Left ventricle myocardium inferior (tissue), 1 donor: Measurements from ENCODE around the gene TBX20. TPM values are rescaled to one million over a fixed set of nuclear protein-coding genes. Genes with fewer than 3 reads are reported as not detected.

Experiments used
- DNase-seq: peaks from one replicate; pipeline ENCODE4 v3.0.0-alpha.2; 2020
- H3K27ac ChIP-seq: fragments of 200-600 bp; replicated peaks from 2 replicates; pipeline ENCODE4 v1.8.0; 2021
- H3K27me3 ChIP-seq: fragments of 200-600 bp; 2 replicates; pipeline ENCODE4 v1.8.0; 2021; ENCODE audit warnings: low read depth
- H3K36me3 ChIP-seq: fragments of 200-600 bp; 2 replicates; pipeline ENCODE4 v1.8.0; 2021
- H3K4me1 ChIP-seq: fragments of 200-600 bp; 2 replicates; pipeline ENCODE4 v1.8.0; 2021
- H3K4me3 ChIP-seq: fragments of 200-600 bp; 2 replicates; pipeline ENCODE4 v1.8.0; 2021; ENCODE audit warnings: mild to moderate bottlenecking, moderate library complexity
- H3K9me3 ChIP-seq: fragments of 200-600 bp; replicated peaks from 2 replicates; pipeline ENCODE4 v1.8.0; 2021
- intact Hi-C: fragments of 100-400 bp; cut with micrococcal nuclease; formaldehyde crosslinking; loops from one replicate; pipeline ENCODE4 v1.11.0; 2022
- total RNA-seq: library from RNA; stranded (reverse); fragmentation: NEBNext Ultra II Directional; extraction: Animal tissue kit (Norgen Biotek cat#: 25700); gene quantifications from one replicate; pipeline ENCODE4 v1.2.1, GENCODE V29; 2021
- TF ChIP-seq, protein P1 (sequence below): fragments of 200-600 bp; IDR thresholded peaks from 2 replicates; pipeline ENCODE4 v1.8.0; 2021; ENCODE audit warnings: antibody characterized with exemption, mild to moderate bottlenecking, borderline replicate concordance
- donor health status: DM: no; HTN: yes; CAD: no; lungs with severe emphysema.

TBX20 gene
- total RNA-seq, 1 donor from 2014 or later: 83.9 TPM

DNA sequence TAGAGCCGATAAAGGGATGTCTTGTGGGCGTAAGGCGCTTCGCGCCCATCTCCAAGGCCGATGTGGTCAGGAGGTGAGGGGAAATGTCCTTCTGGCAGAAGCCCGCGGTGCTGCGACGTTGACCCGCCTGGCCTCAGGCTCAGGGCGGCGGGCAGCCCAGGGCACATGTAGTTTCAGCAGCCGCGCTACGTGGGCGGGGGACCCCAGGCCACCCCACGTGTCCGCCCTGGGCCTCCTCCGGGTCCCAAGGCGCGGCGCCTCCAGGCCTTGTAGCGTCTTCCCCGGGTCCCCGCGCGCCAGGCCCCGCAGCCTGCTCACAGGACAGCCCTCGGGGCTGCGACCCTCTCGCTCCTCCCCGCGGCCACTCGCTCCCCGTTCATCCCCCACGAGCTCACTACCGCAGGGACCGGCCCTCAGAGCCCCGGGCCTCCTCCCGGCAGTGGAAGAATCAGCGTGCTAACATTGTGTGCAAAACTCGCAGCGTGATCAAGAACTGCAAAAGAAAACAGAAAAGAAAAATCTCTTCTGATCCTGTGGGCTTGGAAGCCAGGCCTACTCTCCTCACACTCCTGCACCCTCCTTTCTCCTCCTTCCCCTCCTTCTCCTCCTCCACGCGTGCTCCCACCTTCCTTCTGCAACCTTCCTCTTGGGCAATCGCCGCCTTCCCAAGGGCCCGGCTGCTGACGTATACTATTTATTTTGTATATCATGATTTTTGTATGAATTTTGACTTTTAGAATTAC, 4.4 kb upstream of the TBX20 start:
- TF ChIP-seq, protein P1, sequence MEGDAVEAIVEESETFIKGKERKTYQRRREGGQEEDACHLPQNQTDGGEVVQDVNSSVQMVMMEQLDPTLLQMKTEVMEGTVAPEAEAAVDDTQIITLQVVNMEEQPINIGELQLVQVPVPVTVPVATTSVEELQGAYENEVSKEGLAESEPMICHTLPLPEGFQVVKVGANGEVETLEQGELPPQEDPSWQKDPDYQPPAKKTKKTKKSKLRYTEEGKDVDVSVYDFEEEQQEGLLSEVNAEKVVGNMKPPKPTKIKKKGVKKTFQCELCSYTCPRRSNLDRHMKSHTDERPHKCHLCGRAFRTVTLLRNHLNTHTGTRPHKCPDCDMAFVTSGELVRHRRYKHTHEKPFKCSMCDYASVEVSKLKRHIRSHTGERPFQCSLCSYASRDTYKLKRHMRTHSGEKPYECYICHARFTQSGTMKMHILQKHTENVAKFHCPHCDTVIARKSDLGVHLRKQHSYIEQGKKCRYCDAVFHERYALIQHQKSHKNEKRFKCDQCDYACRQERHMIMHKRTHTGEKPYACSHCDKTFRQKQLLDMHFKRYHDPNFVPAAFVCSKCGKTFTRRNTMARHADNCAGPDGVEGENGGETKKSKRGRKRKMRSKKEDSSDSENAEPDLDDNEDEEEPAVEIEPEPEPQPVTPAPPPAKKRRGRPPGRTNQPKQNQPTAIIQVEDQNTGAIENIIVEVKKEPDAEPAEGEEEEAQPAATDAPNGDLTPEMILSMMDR: no peak
- H3K27ac ChIP-seq: peak overlapping the region; percentile 92
- H3K9me3 ChIP-seq: no peaks in the 10 kb centered on the region
- H3K27me3 ChIP-seq: peaks cover 98% of the 10 kb centered on the region
- peaks cover 43% of the 10 kb centered on the region for H3K4me1 ChIP-seq
- H3K4me3 ChIP-seq: peak overlapping the region; percentile 73
- intact Hi-C loops: no loop called here
- H3K36me3 ChIP-seq: no peaks in the 10 kb centered on the region
- DNase-seq: peak; percentile 38

DNA sequence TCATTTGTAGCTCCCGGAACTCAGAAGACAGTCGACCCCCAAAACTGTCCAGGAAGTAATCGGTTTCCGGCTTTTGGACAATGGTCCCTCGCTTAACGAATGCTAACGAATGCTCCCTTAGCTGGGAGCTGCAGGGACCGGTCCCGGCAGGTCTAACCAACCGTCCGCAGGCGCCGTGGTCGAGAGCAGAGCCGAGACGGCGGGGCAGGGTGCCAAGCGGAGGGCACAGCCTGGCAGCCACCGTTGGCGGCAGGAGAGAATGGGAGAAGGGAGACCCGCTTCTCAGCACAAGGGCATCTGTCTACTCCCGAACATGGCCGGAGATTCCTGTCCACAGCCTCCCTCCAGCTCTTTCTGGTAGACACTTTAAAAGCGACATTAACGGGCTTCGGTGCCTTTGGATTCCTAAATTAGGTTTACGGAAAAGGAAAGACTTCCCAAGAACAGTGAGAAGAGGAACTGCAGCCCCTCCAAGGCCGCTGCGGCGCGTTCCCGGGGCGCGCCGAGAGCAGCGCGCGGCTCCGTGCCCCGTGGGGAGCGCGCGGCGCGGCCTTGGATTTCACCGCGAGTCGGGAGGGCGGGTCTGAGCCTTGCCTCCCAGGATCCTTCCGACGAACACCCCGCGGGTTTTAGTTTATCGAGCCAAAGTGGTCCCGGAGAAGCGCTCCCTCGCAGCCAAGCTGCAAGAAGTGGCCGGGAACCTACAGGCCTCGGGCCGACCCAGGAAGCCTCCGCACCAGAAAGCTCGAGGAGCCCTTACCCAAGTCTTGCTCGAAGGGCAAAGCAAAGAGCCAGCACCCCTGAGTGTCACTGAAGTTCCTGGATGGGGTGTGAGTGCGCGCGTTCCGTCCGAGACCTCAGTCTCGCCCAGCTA, 3.6 kb upstream of the TBX20 start:
- TF ChIP-seq, protein P1: no peak
- H3K27ac ChIP-seq: peak overlapping the region; percentile 92
- intact Hi-C loops: no loop called here

DNA sequence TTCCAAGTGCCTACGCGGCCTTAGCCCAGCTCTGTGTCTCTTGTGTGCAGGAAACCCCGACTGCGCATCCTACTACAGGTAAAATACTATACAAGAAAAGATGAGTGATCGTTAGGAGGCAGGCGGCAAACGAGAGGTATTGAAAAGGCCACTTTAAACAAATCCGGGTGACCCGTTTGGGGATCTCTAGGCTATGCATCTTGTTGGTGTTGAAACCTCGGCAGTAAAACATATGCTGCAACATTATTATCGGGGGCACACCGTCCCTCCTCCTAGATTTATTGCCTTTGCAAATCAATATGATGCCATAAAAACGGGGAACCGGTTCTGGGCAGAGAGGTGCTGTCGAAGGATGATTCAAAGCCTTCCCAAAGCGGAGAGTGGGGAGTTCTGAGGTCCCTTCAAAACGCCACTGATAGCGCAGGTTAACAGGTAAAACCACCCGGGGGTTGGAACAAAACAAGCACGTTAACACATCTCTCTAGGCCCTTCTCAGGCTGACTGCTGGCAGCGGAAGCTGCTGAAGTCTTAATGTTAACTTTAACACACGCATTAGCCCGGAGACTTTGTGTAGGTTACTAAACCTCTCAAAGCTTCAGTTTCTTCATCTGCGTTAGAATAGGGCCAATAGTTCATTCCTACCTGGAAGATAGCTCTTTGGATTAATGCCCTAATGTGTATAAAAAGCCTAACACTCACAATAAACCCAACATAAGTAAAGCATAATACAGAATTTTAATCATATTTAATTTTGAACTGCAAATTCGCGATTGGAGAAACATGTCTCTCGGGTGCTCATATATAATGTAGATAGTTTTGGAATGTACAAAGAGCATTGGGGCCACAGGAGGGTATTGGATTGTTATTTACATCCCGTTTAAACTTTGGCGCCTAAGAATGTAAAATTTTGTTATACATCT, 2.6 kb upstream of the TBX20 start:
- DNase-seq: no peak
- intact Hi-C loops: no loop called here
- H3K9me3 ChIP-seq: no peaks in the 10 kb centered on the region
- H3K27ac ChIP-seq: peak overlapping the region; percentile 92
- H3K4me1 ChIP-seq: peaks cover 49% of the 10 kb centered on the region
- H3K27me3 ChIP-seq: peaks cover 98% of the 10 kb centered on the region
- peak overlapping the region; percentile 73 for H3K4me3 ChIP-seq
- no peaks in the 10 kb centered on the region for H3K36me3 ChIP-seq
- TF ChIP-seq, protein P1: no peak

More for the DNA sequence above, 3.6 kb upstream of the TBX20 start:
- Histone ChIP-seq H3K9me3 (no peaks in the 10 kb centered on the region), H3K4me1 (peaks cover 44% of the 10 kb centered on the region), H3K4me3 (peak overlapping the region; percentile 73), H3K36me3 (no peaks in the 10 kb centered on the region), H3K27me3 (peaks cover 98% of the 10 kb centered on the region)
- DNase-seq: peak; percentile 60

DNA sequence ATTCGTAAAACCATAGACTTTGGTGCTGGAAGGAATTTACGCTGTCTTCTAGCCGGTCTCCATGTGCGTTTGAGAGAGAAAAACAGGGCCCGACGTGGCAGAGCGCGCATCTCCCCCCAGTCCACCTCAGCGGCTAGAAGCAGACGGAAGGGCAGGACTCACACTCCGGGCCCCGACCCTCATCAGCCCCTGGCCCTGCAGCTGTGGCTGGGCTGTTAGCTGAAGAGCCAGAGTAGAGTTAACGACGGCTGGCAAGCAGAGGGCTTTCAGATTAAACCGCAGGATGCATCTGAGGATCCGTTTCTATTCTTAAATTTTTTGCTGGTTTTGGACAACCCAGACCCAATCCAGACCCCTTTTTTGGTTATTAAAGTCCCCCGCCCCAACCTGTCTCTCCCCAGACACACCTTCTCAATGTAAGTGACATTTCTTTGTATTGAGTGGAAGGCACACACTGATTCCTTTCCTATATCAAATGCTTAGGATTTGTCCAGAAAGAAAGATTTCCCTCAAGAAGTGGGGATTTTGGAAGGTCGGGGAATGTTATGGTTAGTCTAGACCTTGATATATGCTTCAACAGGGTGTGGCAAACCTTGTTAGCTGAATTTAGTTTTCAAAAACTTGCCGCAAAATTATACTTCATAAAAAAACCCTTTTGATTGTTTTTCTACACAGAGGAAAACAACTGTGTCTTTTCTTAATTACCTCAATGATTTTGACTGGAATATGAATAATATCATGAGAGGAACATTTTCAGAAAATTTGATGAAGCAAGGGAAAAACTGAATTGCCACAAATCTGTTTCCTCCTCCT, 1.7 kb upstream of the TBX20 start:
- intact Hi-C loops: no loop called here
- Histone ChIP-seq H3K27ac (peak overlapping the region; percentile 92), H3K9me3 (no peaks in the 10 kb centered on the region), H3K27me3 (peaks cover 98% of the 10 kb centered on the region), H3K4me1 (peaks cover 51% of the 10 kb centered on the region), H3K4me3 (peak overlapping the region; percentile 73), H3K36me3 (no peaks in the 10 kb centered on the region)
- TF ChIP-seq, protein P1: no peak
- DNase-seq: no peak
